Endothelial cell of umbilical vein (primary cell): ENCODE results near the gene BHLHA15.

Experiments used
- CTCF ChIP-seq, 2 donors: IDR thresholded peaks; 1 replicate in 1 of 2; 2 replicates in 1 of 2; pipeline ENCODE4 v1.5.1; 2011; ENCODE audit warnings: low read length in 2 of 2, mild to moderate bottlenecking in 2 of 2, moderate library complexity in 2 of 2, control low read depth in 1 of 2, inconsistent platforms in 1 of 2, low read depth in 1 of 2; ENCODE audit not compliant: insufficient read depth in 1 of 2; ENCODE audit errors: extremely low read depth in 1 of 2
- EZH2 ChIP-seq: IDR thresholded peaks from 2 replicates; pipeline ENCODE4 v1.6.1; 2012; ENCODE audit warnings: borderline replicate concordance, low read depth, mild to moderate bottlenecking, moderate library complexity, low read length, inconsistent platforms; ENCODE audit not compliant: severe bottlenecking
- JUN ChIP-seq: IDR thresholded peaks from 2 replicates; pipeline ENCODE4 v1.6.1; 2011; ENCODE audit warnings: borderline replicate concordance, low read depth; ENCODE audit not compliant: insufficient read length, insufficient read depth
- MAX ChIP-seq: IDR thresholded peaks from 2 replicates; pipeline ENCODE4 v1.6.1; 2011; ENCODE audit not compliant: insufficient read depth, insufficient read length
- MYC ChIP-seq: IDR thresholded peaks from one replicate; pipeline ENCODE4 v1.6.1; 2011; ENCODE audit warnings: mild to moderate bottlenecking, low read depth, low read length
- POLR2A ChIP-seq: IDR thresholded peaks from 2 replicates; pipeline ENCODE4 v1.6.1; 2012; ENCODE audit warnings: low read depth, mild to moderate bottlenecking, control low read depth, low read length
- POLR2AphosphoS5 ChIP-seq: IDR thresholded peaks from 2 replicates; pipeline ENCODE4 v1.6.1; 2012; ENCODE audit warnings: low read depth, mild to moderate bottlenecking, control low read depth, low read length, moderate library complexity; ENCODE audit not compliant: insufficient read depth

GRCh38 chr7:98200364-98200763 is 10.9 kb upstream of the BHLHA15 start:
- no peak for TF ChIP-seq CTCF (IDR thresholded peaks at IDR 0.05; ENCODE audit: extremely low read depth in 1 of 2, insufficient read depth in 1 of 2, low read depth in 1 of 2, low read length in 2 of 2)
- TF ChIP-seq POLR2A, result no peak
- no peak for TF ChIP-seq EZH2
- no peak for TF ChIP-seq MAX
- TF ChIP-seq JUN, result no peak
- TF ChIP-seq POLR2AphosphoS5, result no peak
- no peak for TF ChIP-seq MYC
